Panc1 (cell line): ENCODE measurements around the gene UBAC2. TPM values are rescaled to one million over a fixed set of nuclear protein-coding genes. Genes with fewer than 3 reads are reported as not detected.

ENCODE experiments used
- ATAC-seq: fragments of 200-7000 bp; cut with Tn5 transposase; 2 replicates; pipeline ENCODE4 v1.9.1; 2020; ENCODE audit warnings: mild to moderate bottlenecking, moderate library complexity
- BruUV-seq: library from RNA; stranded (reverse); fragments of 400-500 nt; replicated peaks from 2 replicates; lab custom pipeline; 2021; lab: Mats Ljungman, UMichigan
- CTCF ChIA-PET: fragments of 300-600 bp; sonication (Branson Sonifier 250); formaldehyde crosslinking; loops from one replicate; lab custom pipeline; 2022; ENCODE audit warnings: antibody characterized with exemption; lab: Charles Lee
- POLR2A ChIA-PET: fragments of 300-600 bp; sonication (Branson Sonifier 250); formaldehyde crosslinking; loops from one replicate; lab custom pipeline; 2022; ENCODE audit warnings: antibody characterized with exemption; lab: Charles Lee
- DNase-seq: peaks from one replicate; pipeline ENCODE4 v3.0.0-alpha.2; 2010; ENCODE audit warnings: low read depth, low spot score
- H3K27ac ChIP-seq: 2 replicates; pipeline ENCODE4 v1.5.1; 2011; ENCODE audit warnings: mild to moderate bottlenecking, low read length, inconsistent platforms
- H3K27me3 ChIP-seq: fragments of 200-500 bp; sonication (Bioruptor generic); 2 replicates; pipeline ENCODE4 v1.6.0; 2014; ENCODE audit warnings: low read length, inconsistent platforms; ENCODE audit not compliant: control insufficient read depth, insufficient read depth
- H3K36me3 ChIP-seq: fragments of 200-500 bp; sonication (Bioruptor generic); 2 replicates; pipeline ENCODE4 v1.5.1; 2014; ENCODE audit warnings: inconsistent platforms, mild to moderate bottlenecking, low read length, moderate library complexity; ENCODE audit not compliant: control insufficient read depth, insufficient read depth
- H3K4me1 ChIP-seq: 2 replicates; pipeline ENCODE4 v1.5.1; 2011; ENCODE audit warnings: inconsistent platforms, mild to moderate bottlenecking, low read length, moderate library complexity; ENCODE audit not compliant: control insufficient read depth, insufficient read depth
- H3K4me3 ChIP-seq, 2 experiments: 2 replicates each; pipeline ENCODE4 v1.5.1; 2011 to 2012; ENCODE audit warnings: low read depth in 2 of 2, low read length in 2 of 2, mild to moderate bottlenecking in 2 of 2, inconsistent platforms in 1 of 2, moderate library complexity in 1 of 2
- H3K9me3 ChIP-seq: fragments of 200-500 bp; sonication (Bioruptor generic); 2 replicates; pipeline ENCODE4 v1.5.1; 2014; ENCODE audit warnings: low read depth, mild to moderate bottlenecking, inconsistent platforms, low read length, moderate library complexity; ENCODE audit not compliant: control insufficient read depth, insufficient read depth
- POLR2AphosphoS5 ChIP-seq: IDR thresholded peaks from 2 replicates; pipeline ENCODE4 v1.6.1; 2012; ENCODE audit warnings: mild to moderate bottlenecking, low read depth, low read length, moderate library complexity
- SIN3A ChIP-seq: IDR thresholded peaks from 2 replicates; pipeline ENCODE4 v1.6.1; 2012; ENCODE audit warnings: low read depth, mild to moderate bottlenecking, low read length, moderate library complexity, borderline replicate concordance; ENCODE audit not compliant: insufficient read depth
- TCF7L2 ChIP-seq: IDR thresholded peaks from 2 replicates; pipeline ENCODE4 v1.6.1; 2011; ENCODE audit warnings: mild to moderate bottlenecking, low read depth, low read length, inconsistent platforms
- in situ Hi-C: cut with HindIII; loops from 2 replicates; pipeline ENCODE4 v1.10.0; 2016; ENCODE audit warnings: low sequenced_read_pairs, low pct_unique_long_range_greater_than_20kb
- intact Hi-C: fragments of 100-400 bp; cut with micrococcal nuclease; formaldehyde crosslinking; loops from one replicate; pipeline ENCODE4 v1.10.0; 2022; ENCODE audit not compliant: unreplicated experiment
- total RNA-seq: library from RNA; stranded (reverse); gene quantifications from one replicate; pipeline ENCODE4 v1.2.1, GENCODE V29; 2021; ENCODE audit not compliant: unreplicated experiment
- TF ChIP-seq, protein P1 (sequence below): fragments of 450-650 bp; IDR thresholded peaks from 2 replicates; pipeline ENCODE4 v1.5.1; 2017; ENCODE audit warnings: mild to moderate bottlenecking
- TF ChIP-seq, protein P2 (sequence below), 2 experiments: IDR thresholded peaks; 2 replicates each; pipeline ENCODE4 v1.6.1; 2011 to 2012; ENCODE audit warnings: low read depth in 2 of 2, control low read depth in 1 of 2, low read length in 1 of 2, mild to moderate bottlenecking in 1 of 2, moderate library complexity in 1 of 2; ENCODE audit not compliant: insufficient read depth in 1 of 2

UBAC2 gene
- total RNA-seq, 1 experiment from 2014 or later: 40.8 TPM

DNA sequence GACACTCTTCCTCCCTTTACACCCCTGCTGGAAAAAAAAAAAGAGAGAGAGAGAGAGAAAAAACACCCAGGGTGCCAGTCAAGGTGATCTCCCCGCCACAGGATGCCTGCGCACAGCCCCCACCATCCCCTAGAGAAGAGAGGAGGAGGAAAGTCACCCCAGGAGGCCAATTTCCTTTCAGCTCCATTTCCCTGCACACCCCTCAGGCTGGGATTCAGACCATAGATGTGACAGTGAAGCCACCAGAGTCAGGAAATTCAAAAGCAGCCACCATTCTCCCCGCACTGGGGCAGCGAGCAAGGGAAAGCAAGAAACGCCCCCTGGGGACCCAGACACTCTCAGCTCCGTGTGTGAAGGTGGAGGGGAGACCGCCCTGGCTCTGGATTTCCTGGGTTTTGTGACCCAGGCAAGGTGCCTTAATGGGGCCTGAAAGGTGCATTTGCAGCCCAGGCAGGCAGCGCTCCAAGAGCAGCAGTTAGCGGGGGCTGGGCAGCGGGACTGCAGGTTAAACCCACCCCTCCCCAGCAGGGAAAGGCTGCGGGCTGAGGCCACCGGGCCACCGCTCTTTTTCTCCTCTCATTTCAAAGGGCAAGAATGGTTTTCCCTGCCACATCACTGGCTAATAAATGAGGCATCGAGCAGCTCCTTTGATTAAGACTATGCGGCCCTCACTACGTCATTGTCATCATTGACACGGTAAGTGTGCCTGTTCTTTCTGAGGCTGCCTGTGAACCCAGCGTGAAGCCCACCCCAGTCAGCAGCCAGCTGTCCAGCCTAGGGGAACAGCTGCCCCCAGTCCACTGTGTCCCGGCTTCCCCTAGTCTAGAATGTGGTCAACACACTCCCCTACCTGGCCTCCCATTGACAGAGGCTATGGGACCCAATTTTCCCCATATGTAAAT is 216.8 kb downstream of the UBAC2 start:
- in situ Hi-C loops: no loop called here

DNA sequence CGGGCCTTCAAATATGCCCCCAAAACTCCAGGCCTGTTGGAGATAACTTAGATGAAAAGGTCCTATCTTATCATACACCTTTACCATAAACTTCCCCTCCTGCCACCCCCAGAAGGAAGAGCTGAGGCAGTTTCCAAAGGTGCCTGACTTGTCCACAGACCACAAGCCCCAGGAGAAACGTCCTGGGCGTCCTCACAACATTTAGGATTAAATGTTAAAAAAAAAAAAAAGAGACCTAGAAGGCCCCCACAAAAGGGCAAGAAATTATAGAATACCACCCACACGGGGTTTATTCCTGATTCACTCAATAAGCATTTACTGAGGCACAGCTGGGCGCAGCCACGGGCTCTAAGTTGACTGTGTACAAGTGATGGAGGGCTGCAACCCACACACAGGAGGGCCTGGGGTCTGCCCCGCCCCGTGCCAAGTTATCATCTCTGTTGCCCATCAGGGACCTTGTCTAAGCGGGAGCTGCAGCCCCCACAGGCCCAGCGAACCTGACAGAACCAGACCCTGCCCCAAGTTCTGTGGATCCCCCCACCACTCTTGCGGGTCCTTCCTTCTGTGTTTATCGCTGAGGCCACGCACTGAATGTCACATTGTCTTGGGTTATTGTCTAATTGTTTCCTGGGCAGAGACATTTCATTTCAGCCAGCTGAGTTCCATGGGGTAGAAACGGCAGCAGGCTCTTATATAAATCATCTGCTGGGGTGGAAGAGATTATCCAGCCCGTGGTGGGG is 217.6 kb downstream of the UBAC2 start:
- TF ChIP-seq, protein P1, sequence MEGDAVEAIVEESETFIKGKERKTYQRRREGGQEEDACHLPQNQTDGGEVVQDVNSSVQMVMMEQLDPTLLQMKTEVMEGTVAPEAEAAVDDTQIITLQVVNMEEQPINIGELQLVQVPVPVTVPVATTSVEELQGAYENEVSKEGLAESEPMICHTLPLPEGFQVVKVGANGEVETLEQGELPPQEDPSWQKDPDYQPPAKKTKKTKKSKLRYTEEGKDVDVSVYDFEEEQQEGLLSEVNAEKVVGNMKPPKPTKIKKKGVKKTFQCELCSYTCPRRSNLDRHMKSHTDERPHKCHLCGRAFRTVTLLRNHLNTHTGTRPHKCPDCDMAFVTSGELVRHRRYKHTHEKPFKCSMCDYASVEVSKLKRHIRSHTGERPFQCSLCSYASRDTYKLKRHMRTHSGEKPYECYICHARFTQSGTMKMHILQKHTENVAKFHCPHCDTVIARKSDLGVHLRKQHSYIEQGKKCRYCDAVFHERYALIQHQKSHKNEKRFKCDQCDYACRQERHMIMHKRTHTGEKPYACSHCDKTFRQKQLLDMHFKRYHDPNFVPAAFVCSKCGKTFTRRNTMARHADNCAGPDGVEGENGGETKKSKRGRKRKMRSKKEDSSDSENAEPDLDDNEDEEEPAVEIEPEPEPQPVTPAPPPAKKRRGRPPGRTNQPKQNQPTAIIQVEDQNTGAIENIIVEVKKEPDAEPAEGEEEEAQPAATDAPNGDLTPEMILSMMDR: no peak
- TF ChIP-seq SIN3A (no peak), TCF7L2 (no peak), POLR2AphosphoS5 (no peak)
- TF ChIP-seq, protein P2, sequence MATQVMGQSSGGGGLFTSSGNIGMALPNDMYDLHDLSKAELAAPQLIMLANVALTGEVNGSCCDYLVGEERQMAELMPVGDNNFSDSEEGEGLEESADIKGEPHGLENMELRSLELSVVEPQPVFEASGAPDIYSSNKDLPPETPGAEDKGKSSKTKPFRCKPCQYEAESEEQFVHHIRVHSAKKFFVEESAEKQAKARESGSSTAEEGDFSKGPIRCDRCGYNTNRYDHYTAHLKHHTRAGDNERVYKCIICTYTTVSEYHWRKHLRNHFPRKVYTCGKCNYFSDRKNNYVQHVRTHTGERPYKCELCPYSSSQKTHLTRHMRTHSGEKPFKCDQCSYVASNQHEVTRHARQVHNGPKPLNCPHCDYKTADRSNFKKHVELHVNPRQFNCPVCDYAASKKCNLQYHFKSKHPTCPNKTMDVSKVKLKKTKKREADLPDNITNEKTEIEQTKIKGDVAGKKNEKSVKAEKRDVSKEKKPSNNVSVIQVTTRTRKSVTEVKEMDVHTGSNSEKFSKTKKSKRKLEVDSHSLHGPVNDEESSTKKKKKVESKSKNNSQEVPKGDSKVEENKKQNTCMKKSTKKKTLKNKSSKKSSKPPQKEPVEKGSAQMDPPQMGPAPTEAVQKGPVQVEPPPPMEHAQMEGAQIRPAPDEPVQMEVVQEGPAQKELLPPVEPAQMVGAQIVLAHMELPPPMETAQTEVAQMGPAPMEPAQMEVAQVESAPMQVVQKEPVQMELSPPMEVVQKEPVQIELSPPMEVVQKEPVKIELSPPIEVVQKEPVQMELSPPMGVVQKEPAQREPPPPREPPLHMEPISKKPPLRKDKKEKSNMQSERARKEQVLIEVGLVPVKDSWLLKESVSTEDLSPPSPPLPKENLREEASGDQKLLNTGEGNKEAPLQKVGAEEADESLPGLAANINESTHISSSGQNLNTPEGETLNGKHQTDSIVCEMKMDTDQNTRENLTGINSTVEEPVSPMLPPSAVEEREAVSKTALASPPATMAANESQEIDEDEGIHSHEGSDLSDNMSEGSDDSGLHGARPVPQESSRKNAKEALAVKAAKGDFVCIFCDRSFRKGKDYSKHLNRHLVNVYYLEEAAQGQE (IDR thresholded peaks at IDR 0.05; ENCODE audit: insufficient read depth in 1 of 2, low read depth in 2 of 2, low read length in 1 of 2): no peak
- ChIA-PET CTCF (interaction anchor here (0.7 kb wide), 1 partner anchor 14 kb away, joined by 7 read pairs; no protein-coding TSS in a partner anchor), POLR2A (interaction anchor here (0.6 kb wide), 1 partner anchor 36 kb away, joined by 7 read pairs; no protein-coding TSS in a partner anchor)
- H3K4me3 ChIP-seq: no peak overlapping the region
- H3K4me1 ChIP-seq: no peaks in the 10 kb centered on the region
- BruUV-seq: no TSS peak
- in situ Hi-C loops (no loop called here), intact Hi-C loops (no loop called here)
- H3K36me3 ChIP-seq: no peaks in the 10 kb centered on the region
- DNase-seq (no peak), ATAC-seq (no peak)
- no peaks in the 10 kb centered on the region for H3K9me3 ChIP-seq
- H3K27ac ChIP-seq: no peak overlapping the region
- H3K27me3 ChIP-seq: no peaks in the 10 kb centered on the region

More for the DNA sequence above, 216.8 kb downstream of the UBAC2 start:
- intact Hi-C loops: no loop called here
- ChIA-PET CTCF (no interaction called here), POLR2A (interaction anchor here (0.6 kb wide), 1 partner anchor 35 kb away, joined by 7 read pairs; no protein-coding TSS in a partner anchor)
- Histone ChIP-seq H3K4me1 (no peaks in the 10 kb centered on the region), H3K27me3 (no peaks in the 10 kb centered on the region), H3K27ac (no peak overlapping the region), H3K36me3 (no peaks in the 10 kb centered on the region), H3K4me3 (no peak overlapping the region), H3K9me3 (no peaks in the 10 kb centered on the region)
- ATAC-seq: no peak
- no TSS peak for BruUV-seq
- TF ChIP-seq POLR2AphosphoS5 (no peak), SIN3A (no peak), TCF7L2 (no peak)
- TF ChIP-seq, protein P1: no peak
- TF ChIP-seq, protein P2 (IDR thresholded peaks at IDR 0.05; ENCODE audit: insufficient read depth in 1 of 2, low read depth in 2 of 2, low read length in 1 of 2): no peak
- no peak for DNase-seq
